ENCODE results near the gene CIAO2A.

GRCh38 chr15:64121614-64122013, 28.0 kb upstream of the CIAO2A start:
- TF ChIP-seq CTCF (IDR thresholded peaks at IDR 0.05; ENCODE audit: poor library complexity, severe bottlenecking): no peak
- TF ChIP-seq POLR2AphosphoS5 (IDR thresholded peaks at IDR 0.05): no peak
- no peak for TF ChIP-seq TAF1 (IDR thresholded peaks at IDR 0.05; ENCODE audit: low read depth)
- TF ChIP-seq EP300 (conservative IDR thresholded peaks at IDR 0.05; ENCODE audit: poor library complexity, severe bottlenecking): no peak
- TF ChIP-seq REST (IDR thresholded peaks at IDR 0.05; ENCODE audit: borderline replicate concordance): no peak

Measured in neural cell (in vitro differentiated cells).